RPMI7951 (cell line): ENCODE results near the gene TOR3A. TPM values are rescaled to one million over a fixed set of nuclear protein-coding genes. Genes with fewer than 3 reads are reported as not detected.
"Not testable (repeated sequence)": the region's sequence is repeated elsewhere in the genome, so short reads cannot be mapped to it uniquely, and the experiment has no call there.

Experiments used
- DNase-seq: peaks from one replicate; pipeline ENCODE4 v3.0.0-alpha.2; 2012; ENCODE audit warnings: low read depth
- total RNA-seq: library from RNA; depleted of rRNA; stranded (reverse); fragments of >200 nt; shearing (Covaris generic); gene quantifications from 2 replicates; pipeline ENCODE4 v1.2.3, GENCODE V29; 2014

TOR3A gene
- total RNA-seq, 1 experiment from 2014 or later: 13.8 TPM

DNA sequence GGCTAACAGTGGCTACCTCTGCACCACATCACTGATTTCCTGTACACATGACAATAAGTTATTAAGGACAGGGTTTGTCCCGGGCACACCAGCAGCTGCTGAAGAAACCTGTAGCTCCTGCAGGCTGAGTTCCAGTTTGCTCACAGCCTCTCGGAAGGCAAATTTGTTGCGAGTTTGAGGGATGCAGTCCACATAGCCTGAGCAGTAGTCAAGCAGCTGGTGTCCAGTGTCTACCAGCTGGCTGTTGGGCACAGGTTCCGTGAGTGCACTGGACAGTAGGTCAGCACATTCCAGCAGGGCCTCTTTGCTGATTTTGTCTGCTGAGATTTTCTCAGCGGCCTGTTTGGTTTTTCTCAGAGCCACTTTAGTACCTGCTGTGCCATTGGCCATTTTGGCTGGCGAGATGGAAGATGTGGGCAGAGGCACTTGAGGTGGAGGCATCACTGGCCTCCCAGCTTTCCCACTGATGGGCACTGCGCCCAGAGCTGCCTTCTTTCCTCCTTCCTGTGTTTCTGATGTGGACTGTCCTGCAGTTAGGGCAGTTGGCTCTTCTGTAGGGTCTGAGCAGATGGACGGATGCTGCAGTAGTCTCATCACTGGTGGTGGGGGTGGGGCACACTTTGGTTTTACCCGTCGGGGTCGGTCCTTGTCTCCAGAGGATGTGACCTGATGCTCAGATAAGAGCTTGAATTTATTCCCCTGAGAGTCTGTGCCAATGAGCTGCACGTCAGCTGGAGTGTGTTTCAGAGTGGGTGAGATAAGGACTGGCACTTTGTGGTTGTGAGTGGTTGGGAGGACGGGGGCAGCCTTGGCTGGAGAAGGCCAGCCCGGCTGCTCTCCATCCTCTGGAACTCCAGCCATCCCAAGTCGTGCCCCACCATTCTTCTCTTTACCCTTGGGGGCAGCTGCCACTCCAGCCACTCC is 26.1 kb downstream of the TOR3A start:
- DNase-seq: no peak

DNA sequence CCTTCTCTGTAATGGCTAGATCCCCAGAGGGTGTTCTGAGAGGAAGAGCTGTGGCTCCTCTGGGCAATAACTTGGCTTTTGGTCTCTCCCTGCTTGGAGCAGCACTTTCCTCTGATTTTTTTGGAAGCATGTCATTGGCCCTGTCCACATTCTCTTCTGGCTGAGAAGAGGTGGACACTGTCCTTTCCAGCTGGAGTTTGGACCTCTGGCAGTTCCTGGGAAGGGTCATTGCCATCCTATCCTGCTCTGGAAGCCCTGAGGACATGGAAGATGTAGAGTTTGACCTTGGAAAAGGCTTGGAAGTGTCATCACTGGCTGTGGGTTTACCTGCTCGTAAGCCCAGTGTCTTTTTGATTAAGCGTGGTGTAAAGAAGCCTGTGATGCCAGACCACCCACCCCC is 26.8 kb downstream of the TOR3A start:
- DNase-seq: no peak

DNA sequence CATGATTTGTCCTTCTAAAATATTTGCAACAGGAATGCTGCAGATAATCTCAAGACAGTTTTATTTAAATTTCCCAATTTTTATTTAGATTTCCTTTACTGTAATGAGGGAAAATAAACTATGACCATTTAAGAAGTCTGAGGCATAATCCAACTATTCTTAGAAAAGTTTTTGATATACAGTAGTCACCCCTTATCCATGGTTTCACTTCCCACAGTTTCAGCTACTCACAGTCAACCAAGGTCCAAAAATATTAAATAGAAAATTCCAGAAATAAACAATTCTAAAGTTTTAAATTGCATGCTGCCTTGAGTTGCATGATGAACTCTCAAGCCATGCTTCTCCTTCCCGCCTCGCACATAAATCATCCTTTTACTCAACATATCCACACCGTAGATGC is 33.3 kb downstream of the TOR3A start:
- DNase-seq: no peak

DNA sequence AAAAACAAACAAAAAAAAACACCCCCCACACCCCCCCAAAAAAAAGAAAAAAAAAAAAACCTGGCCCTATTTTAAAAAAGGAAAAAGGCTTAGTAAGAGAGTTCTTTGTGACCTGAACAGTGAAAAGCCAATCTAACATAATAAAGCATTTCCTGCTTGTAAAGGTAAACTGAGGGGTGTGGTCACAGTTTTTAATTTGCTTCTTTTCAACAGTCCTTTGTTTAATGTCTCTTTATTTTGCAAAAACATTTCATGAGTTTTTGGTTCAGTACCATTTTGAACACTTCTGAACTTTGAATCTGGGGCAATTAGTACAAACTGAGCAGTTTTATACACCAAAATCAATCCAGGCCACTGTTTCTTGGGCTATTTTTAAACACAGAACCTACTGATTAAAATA is 37.6 kb downstream of the TOR3A start:
- DNase-seq: no peak

- no peak for DNase-seq
Observed at GRCh38 chr1:179120736-179121135, 38.9 kb downstream of the TOR3A start.

GRCh38 chr1:179121159-179121938 is 39.5 kb downstream of the TOR3A start:
- peak; percentile 51 for DNase-seq

- DNase-seq: no peak
Observed at GRCh38 chr1:179124873-179125272, 43.0 kb downstream of the TOR3A start.

DNA sequence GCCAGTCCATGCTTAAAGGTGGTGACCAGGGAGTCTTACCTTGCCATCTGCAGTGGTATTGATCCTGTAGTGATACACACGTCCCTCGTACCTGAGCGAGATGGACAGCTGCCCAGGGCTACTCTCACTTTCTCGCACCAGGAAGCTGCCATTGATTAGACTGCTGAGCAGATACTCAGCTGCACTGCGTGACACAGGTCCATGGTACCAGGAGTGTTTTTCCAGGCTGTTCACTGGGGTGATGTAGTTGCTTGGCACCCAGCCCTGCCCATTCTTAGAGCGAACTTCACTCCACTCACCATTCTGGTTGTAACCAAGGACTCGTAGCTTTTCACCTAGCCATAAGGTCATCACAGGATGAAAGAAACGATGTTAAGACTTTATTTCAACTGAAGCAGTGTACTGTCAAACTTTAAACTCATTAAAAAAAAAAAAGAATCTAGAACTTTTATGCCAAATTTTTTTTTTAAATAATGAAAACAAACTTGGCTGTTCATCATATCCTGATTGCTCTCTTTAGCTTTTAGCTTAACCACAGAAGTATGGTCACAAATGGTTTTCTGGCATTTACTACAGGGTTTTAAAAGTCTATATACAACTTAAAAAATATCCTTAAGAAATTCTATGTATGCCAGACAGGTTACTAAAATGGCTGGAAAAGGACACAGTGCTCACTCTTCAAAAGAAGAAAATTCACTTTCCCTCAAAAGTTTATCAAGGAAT is 44.6 kb downstream of the TOR3A start:
- DNase-seq: peak; percentile 29

DNA sequence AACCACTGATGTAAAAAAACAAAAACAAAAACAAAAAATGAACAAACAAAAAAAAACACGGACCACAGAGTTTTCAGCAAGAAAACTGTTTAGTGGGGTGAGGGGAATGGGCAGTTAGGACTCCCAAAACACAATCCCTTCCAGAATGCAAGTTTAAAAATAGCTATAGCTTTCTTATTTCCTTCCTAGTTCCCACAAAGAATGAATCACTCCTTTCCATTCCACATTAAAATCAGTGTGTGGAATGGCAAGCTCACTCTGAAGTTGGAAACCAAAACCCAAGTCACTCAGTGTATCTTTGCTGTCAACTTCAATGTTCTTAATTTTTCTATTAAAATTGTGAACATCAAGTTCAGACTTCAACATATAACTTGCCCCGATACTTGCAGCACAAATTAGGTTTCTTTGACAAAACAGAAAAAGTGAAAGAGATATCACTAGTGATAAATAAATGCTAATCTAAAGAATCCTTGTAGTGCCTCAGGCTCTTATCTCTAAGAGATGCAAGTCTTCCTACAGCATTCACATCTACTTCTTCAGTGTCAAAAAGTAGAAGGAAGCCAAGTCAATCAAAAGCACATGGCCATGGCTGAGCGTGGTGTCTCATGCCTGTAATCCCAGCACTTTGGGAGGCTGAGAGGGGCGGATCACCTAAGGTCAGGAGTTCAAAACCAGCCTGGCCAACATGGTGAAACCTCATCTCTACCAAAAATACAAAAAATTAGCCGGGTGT is 45.5 kb downstream of the TOR3A start:
- DNase-seq: peak; percentile 73

GRCh38 chr1:179128520-179128919 is 46.6 kb downstream of the TOR3A start:
- no peak for DNase-seq

DNA sequence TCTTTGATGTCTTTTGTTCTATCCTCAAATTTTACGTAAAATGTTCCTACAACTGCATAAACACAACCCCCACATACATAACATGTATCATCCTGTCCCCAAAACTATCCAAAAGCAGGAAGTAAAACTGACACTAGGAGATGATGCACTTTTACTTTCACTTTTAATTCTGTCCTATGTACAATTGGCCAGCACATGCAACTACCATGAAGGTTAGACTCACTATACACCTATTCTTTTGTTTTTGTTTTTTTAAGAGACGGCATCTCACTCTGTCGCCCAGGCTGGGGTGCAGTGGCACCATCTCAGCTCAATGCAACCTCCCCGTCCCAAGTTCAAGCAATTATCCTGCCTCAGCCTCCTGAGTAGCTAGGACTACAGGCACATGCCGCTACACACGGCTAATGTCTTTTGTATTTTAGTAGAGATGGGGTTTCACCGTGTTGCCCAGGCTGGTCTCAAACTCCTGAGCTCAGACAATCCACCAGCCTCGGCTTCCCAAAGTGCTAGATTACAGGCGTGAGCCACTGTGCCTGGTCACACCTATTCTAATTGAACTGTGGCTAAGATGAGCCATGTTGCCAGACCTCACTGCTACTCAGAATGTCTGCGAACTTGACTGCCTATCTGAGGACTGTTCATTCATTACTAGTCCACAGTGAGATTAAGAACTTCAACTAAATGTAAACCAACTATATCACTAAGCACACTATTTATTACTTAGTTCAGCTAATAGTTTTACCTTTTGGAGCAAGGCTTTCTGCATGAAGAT is 48.0 kb downstream of the TOR3A start:
- DNase-seq: peak; percentile 62

DNA sequence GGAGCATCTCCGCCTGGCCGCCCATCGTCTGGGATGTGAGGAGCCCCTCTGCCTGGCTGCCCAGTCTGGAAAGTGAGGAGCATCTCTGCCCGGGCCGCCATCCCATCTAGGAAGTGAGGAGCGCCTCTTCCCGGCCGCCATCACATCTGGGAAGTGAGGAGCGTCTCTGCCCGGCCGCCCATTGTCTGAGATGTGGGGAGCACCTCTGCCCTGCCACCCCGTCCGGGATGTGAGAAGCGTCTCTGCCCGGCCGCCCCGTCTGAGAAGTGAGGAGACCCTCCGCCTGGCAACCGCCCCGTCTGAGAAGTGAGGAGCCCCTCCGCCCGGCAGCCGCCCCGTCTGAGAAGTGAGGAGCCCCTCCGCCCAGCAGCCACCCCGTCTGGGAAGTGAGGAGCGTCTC is 53.3 kb downstream of the TOR3A start:
- DNase-seq: not testable (repeated sequence)

- DNase-seq: not testable (repeated sequence)
Observed at GRCh38 chr1:179135707-179136106, 53.8 kb downstream of the TOR3A start.

GRCh38 chr1:179137617-179138255 is 55.9 kb downstream of the TOR3A start:
- DNase-seq: no peak

GRCh38 chr1:179138755-179139154 is 56.9 kb downstream of the TOR3A start:
- not testable (repeated sequence) for DNase-seq

DNA sequence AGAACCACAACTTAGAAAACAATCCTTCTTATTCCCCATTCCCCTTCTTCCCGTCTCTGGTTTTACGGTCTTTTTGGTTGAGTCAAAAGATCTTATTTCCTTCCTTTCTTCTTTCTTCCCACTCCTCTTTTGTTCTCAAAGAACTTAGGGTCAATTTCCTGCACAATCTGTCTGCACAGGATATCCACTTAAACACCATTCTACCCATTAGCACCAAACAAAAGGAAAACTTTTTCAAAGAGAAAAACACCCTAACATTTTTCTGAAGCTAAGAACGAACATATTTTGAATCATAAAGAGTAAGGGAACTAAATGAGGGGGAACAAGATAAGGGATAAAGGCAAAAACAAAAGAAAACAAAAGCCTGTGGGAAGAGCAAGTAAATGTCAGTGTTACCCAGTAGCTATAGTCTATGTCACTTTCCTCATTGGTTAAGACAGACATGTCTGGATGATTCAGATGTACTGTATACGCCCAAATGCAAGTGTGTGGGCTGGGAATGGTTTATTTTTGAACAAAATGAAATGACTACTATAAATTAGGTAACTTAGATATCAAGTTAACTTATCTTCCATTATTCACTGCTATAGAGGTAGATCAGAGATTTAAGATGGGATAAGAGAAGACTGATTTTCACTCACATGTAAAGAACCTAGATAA is 59.9 kb downstream of the TOR3A start:
- DNase-seq: peak; percentile 71

- DNase-seq: peak; percentile 97
Observed at GRCh38 chr1:179142889-179143299, 61.0 kb downstream of the TOR3A start.

DNA sequence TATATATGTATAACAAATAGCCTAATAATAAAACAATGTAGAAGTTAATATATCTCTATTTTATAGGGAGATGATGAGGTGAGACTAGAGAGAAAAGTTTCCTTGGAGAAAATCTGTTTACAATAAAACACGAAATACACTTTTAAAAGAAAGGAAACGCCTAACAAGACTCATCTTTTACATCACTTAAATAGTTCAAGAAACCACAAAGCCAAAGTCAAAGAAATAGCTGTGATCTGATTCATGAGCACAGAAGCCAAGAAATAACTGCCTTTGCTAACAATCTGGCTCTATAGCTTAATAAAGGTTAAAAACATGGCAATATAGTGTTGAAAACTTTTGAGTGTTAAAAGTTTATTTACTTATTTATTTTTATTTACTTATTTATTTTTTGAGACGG is 61.5 kb downstream of the TOR3A start:
- DNase-seq: peak; percentile 92

DNA sequence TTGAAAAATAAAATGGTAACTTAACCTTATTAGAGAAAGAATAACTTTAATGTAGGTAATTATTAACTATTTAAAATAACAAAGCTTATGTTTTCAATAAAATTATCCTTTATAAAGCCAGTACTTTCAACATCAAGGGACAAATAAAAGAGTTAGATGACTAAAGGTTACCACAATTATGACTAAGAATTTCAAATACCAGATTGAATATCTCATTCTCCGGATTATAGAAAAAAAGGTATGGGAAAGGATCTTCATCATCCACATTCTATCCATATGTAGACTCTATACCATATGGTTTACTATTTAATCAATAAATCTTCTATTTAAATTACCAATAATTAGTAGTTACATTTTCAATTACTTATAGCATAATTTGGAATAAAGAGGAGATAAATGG is 62.8 kb downstream of the TOR3A start:
- no peak for DNase-seq

DNA sequence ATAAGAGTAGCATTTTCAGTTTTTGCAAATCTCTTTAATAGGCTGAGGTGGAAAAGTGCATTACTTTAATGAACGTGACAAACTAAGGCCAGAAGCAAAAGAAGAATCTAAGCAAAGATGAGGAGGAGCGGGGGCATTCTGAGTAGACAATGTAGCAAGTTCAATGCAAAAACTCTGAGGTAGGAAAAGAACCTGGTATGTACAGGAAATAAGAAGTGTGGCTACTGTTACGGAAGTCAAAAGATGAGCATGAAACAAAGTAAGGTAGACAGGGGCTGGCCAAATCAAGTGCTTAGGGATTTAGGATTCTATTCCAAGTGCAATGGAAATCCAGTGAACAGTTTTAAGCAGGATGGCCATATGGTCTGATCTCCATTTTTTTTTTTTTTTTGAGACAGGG is 63.7 kb downstream of the TOR3A start:
- DNase-seq: no peak
